ENCODE data around the gene ASPHD1.

- TF ChIP-seq, protein P1, sequence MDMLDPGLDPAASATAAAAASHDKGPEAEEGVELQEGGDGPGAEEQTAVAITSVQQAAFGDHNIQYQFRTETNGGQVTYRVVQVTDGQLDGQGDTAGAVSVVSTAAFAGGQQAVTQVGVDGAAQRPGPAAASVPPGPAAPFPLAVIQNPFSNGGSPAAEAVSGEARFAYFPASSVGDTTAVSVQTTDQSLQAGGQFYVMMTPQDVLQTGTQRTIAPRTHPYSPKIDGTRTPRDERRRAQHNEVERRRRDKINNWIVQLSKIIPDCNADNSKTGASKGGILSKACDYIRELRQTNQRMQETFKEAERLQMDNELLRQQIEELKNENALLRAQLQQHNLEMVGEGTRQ (IDR thresholded peaks at IDR 0.05), result no peak
- TF ChIP-seq, protein P2, sequence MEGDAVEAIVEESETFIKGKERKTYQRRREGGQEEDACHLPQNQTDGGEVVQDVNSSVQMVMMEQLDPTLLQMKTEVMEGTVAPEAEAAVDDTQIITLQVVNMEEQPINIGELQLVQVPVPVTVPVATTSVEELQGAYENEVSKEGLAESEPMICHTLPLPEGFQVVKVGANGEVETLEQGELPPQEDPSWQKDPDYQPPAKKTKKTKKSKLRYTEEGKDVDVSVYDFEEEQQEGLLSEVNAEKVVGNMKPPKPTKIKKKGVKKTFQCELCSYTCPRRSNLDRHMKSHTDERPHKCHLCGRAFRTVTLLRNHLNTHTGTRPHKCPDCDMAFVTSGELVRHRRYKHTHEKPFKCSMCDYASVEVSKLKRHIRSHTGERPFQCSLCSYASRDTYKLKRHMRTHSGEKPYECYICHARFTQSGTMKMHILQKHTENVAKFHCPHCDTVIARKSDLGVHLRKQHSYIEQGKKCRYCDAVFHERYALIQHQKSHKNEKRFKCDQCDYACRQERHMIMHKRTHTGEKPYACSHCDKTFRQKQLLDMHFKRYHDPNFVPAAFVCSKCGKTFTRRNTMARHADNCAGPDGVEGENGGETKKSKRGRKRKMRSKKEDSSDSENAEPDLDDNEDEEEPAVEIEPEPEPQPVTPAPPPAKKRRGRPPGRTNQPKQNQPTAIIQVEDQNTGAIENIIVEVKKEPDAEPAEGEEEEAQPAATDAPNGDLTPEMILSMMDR (IDR thresholded peaks at IDR 0.05), result no peak
- TF ChIP-seq RAD21 (conservative IDR thresholded peaks at IDR 0.05 in 1 of 2, IDR thresholded peaks at IDR 0.05 in 1 of 2) (peak in 1 of 2 experiments; percentile 14; a peak in 1 of 5 replicates), EP300 (IDR thresholded peaks at IDR 0.05) (no peak), CHD4 (IDR thresholded peaks at IDR 0.05; ENCODE audit: borderline replicate concordance) (no peak), POLR2A (IDR thresholded peaks at IDR 0.05; ENCODE audit: low read length) (no peak), BHLHE40 (IDR thresholded peaks at IDR 0.05; ENCODE audit: low read depth, low read length) (no peak), MYC (IDR thresholded peaks at IDR 0.05; ENCODE audit: borderline replicate concordance, low read length) (no peak), MAX (IDR thresholded peaks at IDR 0.05) (no peak), SMC3 (IDR thresholded peaks at IDR 0.05) (no peak), JUNB (IDR thresholded peaks at IDR 0.05) (no peak), JUN (IDR thresholded peaks at IDR 0.05) (no peak), RNF2 (IDR thresholded peaks at IDR 0.05; ENCODE audit: borderline replicate concordance, low read depth) (no peak)
- TF ChIP-seq, protein P3, sequence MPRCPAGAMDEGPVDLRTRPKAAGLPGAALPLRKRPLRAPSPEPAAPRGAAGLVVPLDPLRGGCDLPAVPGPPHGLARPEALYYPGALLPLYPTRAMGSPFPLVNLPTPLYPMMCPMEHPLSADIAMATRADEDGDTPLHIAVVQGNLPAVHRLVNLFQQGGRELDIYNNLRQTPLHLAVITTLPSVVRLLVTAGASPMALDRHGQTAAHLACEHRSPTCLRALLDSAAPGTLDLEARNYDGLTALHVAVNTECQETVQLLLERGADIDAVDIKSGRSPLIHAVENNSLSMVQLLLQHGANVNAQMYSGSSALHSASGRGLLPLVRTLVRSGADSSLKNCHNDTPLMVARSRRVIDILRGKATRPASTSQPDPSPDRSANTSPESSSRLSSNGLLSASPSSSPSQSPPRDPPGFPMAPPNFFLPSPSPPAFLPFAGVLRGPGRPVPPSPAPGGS (IDR thresholded peaks at IDR 0.05), result no peak
Observed at GRCh38 chr16:29910819-29911675, 10.8 kb downstream of the ASPHD1 start.
